BJ (cell line): Measurements from ENCODE around the gene MFSD11. TPM values are rescaled to one million over a fixed set of nuclear protein-coding genes. Genes with fewer than 3 reads are reported as not detected.
"Not testable (repeated sequence)": the region's sequence is repeated elsewhere in the genome, so short reads cannot be mapped to it uniquely, and the experiment has no call there.

ENCODE experiments used
- CTCF ChIA-PET: fragments of 350-600 bp; formaldehyde crosslinking; extraction: SDS; loops from one replicate; lab custom pipeline; 2021; ENCODE audit warnings: antibody characterized with exemption, inconsistent platforms; lab: Yijun Ruan, JAX
- POLR2A ChIA-PET: fragments of 300-600 bp; sonication (Branson Sonifier 250); formaldehyde crosslinking; extraction: SDS; loops from one replicate; lab custom pipeline; 2021; ENCODE audit warnings: antibody characterized with exemption; lab: Charles Lee
- DNase-seq: peaks from one replicate; pipeline ENCODE4 v3.0.0-alpha.2; 2011; ENCODE audit warnings: low read depth
- H3K27me3 ChIP-seq: 2 replicates; pipeline ENCODE4 v1.6.0; 2011; ENCODE audit warnings: low read length; ENCODE audit not compliant: control insufficient read depth, insufficient read depth
- H3K36me3 ChIP-seq: 2 replicates; pipeline ENCODE4 v1.5.1; 2011; ENCODE audit warnings: low read length; ENCODE audit not compliant: control insufficient read depth, insufficient read depth
- H3K4me3 ChIP-seq: 2 replicates; pipeline ENCODE4 v1.5.1; 2011; ENCODE audit warnings: low read depth, mild to moderate bottlenecking, control low read depth, low read length
- CTCF ChIP-seq: IDR thresholded peaks from 2 replicates; pipeline ENCODE4 v1.5.1; 2011; ENCODE audit warnings: low read depth, mild to moderate bottlenecking, control low read depth, inconsistent platforms, low read length, moderate library complexity; ENCODE audit not compliant: insufficient read depth
- polyA plus RNA-seq: library from polyadenylated mRNA; depleted of rRNA; stranded (reverse); fragments of >200 nt; gene quantifications from 2 replicates; pipeline ENCODE4 v1.2.3, GENCODE V29; 2011

The MFSD11 gene
- polyA plus RNA-seq, 1 experiment: 18.6 TPM

- CTCF ChIA-PET: interaction anchor here (0.7 to 1.3 kb wide), 2 partner anchors 8 to 331 kb away, joined by 5 read pairs; no protein-coding TSS in a partner anchor
- Histone ChIP-seq H3K27me3 (no peaks in the 10 kb centered on the region), H3K4me3 (peak overlapping the region; percentile 100), H3K36me3 (peaks cover 6% of the 10 kb centered on the region)
- TF ChIP-seq CTCF: no peak
- no peak for DNase-seq
- POLR2A ChIA-PET: no interaction called here
These were observed 2.2 kb upstream of the MFSD11 start for GRCh38 chr17:76735586-76736348.

GRCh38 chr17:76736349-76737081 lies 1.4 kb upstream of the MFSD11 start:
- DNase-seq: no peak
- Histone ChIP-seq H3K36me3 (peaks cover 6% of the 10 kb centered on the region), H3K27me3 (no peaks in the 10 kb centered on the region), H3K4me3 (peak overlapping the region; percentile 100)
- TF ChIP-seq CTCF: peak; percentile 33; the same call in 1 of the 2 replicates
- ChIA-PET POLR2A (interaction anchor here (0.6 kb wide), 1 partner anchor 379 kb away, joined by 3 read pairs; no protein-coding TSS in a partner anchor), CTCF (interaction anchor here (0.9 to 1.1 kb wide), 3 partner anchors 23 to 330 kb away, joined by 3 read pairs; no protein-coding TSS in a partner anchor)

- DNase-seq: peak; percentile 85
- POLR2A ChIA-PET: interaction anchor here (0.6 kb wide), 2 partner anchors 279 to 379 kb away, joined by 3 to 4 read pairs; no protein-coding TSS in a partner anchor
- peak within 1 kb of the TSS; percentile 100 for H3K4me3 ChIP-seq
- CTCF ChIA-PET: interaction anchor here (0.9 to 1.2 kb wide), 4 partner anchors 23 to 329 kb away, joined by 3 to 6 read pairs (median 3); partner anchors contain the start of gene MGAT5B
- no peaks in the 10 kb centered on the region for H3K27me3 ChIP-seq
- no peak for TF ChIP-seq CTCF
- H3K36me3 ChIP-seq: peaks cover 6% of the 10 kb centered on the region
These were observed 740 bp upstream of the MFSD11 start, which contains the start of gene SRSF2 for GRCh38 chr17:76737082-76737675. Gene SRSF2 (minus strand): TSS chr17:76737331. CDS start chr17:76737160, 171 bp downstream.

- Histone ChIP-seq H3K36me3 (peaks cover 5% of the 10 kb centered on the region), H3K4me3 (peak overlapping the region; percentile 83), H3K27me3 (no peaks in the 10 kb centered on the region)
- DNase-seq: no peak
- no peak for TF ChIP-seq CTCF
- ChIA-PET POLR2A (no interaction called here), CTCF (interaction anchor here (0.8 to 1.4 kb wide), 4 partner anchors 15 to 213 kb away, joined by 3 to 6 read pairs (median 3); partner anchors contain the start of gene MGAT5B)
These were observed 540 bp downstream of the MFSD11 start for GRCh38 chr17:76738468-76738850.

GRCh38 chr17:76739568-76740115 lies 1.7 kb downstream of the MFSD11 start:
- H3K27me3 ChIP-seq, POLR2A ChIA-PET, H3K4me3 ChIP-seq, H3K36me3 ChIP-seq, DNase-seq: not testable (repeated sequence)
- CTCF ChIA-PET: interaction anchor here (0.6 to 1.4 kb wide), 3 partner anchors 12 to 76 kb away, joined by 3 read pairs; no protein-coding TSS in a partner anchor
